T47D (cell line): ENCODE data around the gene ZKSCAN1.

Experiments used
- DNase-seq, 2 experiments: peaks; one replicate each; pipeline versions ENCODE4 v3.0.0 to v3.0.0-alpha.2; 2011 to 2012; ENCODE audit warnings: low read depth in 1 of 2, low spot score in 1 of 2
- JUND ChIP-seq: IDR thresholded peaks from 2 replicates; pipeline ENCODE4 v1.6.1; 2012; ENCODE audit warnings: low read depth
- in situ Hi-C: cut with HindIII; loops from 2 replicates; pipeline ENCODE4 v1.10.0; 2016; ENCODE audit warnings: low sequenced_read_pairs, low pct_unique_long_range_greater_than_20kb

The ZKSCAN1 gene

DNA sequence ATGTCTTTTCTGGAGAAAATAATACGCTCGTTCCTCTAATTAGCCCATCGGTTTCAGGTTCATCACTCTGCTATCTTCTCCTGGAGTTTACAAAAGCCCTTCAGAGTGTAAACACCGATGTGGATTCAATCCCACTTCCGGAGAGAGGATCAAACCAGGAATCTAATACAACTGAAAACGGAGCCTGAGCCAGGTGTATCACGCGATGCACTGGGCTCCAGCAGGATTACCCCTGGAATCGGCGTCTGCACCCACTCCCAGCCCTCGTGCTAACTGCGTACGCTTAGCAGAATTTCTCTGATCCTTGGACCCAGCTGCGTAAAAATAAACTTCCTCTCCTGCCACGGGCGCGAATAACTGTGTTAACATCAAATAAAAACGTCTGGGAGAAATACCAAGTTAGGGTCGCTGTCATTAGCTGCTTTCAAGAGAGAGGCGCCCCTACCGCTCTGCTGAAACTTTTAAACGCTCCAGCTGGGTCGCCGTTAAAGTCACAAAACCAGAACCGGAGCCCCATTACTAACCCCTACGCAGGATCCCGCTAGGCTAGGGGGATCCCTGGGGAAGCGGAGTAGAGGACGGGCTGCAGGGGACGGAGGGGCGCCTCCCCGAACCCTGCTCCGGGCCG lies 65.6 kb downstream of the ZKSCAN1 start:
- no peak for DNase-seq
- no peak for TF ChIP-seq JUND
- in situ Hi-C loops, result no loop called here

DNA sequence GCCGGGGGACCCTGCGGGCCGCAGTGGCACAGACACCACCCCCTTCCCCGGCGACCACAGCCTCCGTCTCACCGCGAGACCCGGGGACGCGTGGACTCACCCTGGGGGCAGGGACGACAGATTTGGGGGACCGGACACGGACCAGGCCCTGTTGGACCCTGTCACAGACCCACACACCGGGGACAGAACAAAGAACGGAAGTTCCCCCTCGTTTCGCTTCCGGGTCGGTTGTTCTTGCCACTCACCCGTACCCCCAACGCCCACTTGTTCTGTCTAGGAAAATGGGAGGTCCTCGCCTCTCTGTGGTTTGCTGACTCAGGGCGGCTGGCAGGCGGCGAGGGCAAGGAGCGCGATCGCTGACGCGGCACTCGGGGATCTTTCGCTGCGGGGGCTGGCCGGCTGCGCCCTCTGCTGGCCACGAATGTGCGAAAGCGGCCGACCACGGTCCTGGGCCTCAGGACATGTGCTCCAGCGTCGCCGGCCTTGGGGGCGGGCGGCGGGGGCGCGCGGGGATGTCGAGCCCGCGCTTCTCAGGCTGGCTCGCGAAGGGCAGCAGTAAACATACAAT lies 66.2 kb downstream of the ZKSCAN1 start, which contains the start of gene ZNF3:
Gene ZNF3, minus strand, starts transcription at position 189 of the 568 bp plus-strand sequence. CDS start 4,366 bp downstream, outside the sequence.
- in situ Hi-C loops, result no loop called here
- TF ChIP-seq JUND, result no peak
- DNase-seq, result peak; percentile 61 to 98

DNA sequence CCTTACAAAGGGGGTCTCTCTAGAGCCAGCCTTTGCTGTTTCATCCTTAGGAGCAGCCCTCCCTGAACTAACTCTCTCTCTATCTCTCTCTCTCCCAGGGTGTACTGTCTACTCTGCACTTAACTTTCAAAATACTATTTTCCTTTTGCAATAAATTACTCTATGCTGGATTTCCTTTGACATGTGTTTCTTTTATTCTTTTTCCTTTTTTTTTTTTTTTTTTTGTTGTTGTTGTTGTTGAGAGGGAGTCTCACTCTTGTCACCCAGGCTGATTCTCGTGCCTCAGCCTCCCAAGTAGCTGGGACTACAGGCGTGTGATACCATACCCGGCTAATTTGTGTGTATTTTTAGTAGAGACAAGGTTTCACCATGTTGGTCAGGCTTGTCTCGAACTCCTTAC lies 67.6 kb downstream of the ZKSCAN1 start:
- no peak for DNase-seq
- in situ Hi-C loops, result no loop called here

DNA sequence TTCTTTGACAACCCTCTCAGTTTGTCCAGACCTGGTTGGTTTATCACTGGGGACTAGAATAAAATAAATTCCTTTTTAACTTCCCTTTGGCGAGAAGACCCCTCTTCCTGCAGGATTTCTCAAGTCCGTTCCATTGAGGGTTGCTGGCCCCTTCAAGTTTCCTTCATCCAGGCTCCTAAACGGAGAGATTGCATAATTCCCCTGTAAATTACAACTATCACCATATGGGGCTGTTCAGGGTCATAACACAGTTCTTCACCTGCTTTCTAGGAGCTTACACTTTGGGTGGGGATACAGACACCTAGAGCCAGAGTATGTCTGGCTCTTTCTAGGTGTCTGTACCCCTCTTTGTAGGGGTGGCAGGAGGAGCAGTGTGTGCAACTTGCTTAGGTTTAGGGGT lies 70.1 kb downstream of the ZKSCAN1 start:
- no peak for DNase-seq
- in situ Hi-C loops, result no loop called here
- no peak for TF ChIP-seq JUND

More for the DNA sequence above, 67.6 kb downstream of the ZKSCAN1 start:
- TF ChIP-seq JUND, result no peak

DNA sequence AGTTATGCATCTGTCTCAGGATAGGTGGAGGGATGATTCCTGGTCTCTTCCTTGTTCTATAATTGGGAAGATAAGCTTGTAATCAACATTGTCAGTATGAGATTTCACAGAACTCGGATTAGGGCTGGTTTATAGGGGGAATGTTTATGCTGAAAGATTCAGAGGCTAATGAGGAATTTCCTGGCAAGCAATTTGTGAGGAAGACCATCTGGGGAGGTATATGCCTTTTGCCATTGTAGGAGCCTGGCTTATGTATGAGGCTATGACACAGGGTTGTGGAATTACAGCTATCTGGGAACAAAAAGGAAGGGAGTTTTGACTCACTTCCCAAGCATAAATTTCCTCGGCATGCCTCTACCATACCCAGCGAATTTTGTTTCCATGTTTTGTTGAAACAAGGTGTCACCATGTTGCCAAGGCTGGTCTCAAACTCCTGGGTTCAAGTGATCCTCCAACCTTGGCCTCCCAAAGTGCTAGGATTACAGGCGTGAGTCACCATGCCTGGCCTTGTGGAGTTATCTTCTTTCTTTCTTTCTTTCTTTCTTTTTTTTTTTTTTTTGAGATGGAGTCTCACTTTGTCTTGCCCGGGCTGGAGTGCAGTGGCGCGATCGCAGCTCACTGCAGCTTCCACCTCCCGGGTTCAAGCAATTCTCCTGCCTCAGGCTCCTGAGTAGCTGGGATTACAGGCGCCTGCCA lies 71.8 kb downstream of the ZKSCAN1 start:
- DNase-seq, result no peak
- in situ Hi-C loops, result no loop called here
- no peak for TF ChIP-seq JUND

DNA sequence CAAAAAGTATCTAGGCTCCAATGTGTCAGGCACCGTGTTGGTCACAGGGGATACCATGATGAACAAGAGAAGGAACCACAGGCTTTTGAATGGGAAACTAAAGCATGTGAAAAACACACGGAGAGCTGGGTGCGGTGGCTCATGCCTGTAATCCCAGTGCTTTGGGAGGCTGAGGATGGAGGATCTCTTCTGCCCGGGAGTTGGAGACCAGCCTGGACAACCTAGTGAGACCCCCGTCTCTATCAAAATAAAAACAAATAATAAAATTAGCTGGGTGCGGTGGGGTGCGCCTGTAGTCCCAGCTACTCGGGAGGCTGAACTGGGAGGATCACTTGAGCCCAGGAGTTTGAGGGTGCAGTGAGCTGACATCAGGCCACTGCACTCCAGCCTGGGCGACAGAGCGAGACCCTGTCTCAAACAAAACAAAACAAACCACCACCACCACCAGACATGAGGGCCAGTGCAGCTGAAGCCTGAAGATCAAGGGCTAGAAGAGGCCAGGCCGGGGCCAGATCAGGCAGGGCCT lies 72.8 kb downstream of the ZKSCAN1 start:
- DNase-seq, result no peak
- in situ Hi-C loops, result no loop called here
- no peak for TF ChIP-seq JUND

DNA sequence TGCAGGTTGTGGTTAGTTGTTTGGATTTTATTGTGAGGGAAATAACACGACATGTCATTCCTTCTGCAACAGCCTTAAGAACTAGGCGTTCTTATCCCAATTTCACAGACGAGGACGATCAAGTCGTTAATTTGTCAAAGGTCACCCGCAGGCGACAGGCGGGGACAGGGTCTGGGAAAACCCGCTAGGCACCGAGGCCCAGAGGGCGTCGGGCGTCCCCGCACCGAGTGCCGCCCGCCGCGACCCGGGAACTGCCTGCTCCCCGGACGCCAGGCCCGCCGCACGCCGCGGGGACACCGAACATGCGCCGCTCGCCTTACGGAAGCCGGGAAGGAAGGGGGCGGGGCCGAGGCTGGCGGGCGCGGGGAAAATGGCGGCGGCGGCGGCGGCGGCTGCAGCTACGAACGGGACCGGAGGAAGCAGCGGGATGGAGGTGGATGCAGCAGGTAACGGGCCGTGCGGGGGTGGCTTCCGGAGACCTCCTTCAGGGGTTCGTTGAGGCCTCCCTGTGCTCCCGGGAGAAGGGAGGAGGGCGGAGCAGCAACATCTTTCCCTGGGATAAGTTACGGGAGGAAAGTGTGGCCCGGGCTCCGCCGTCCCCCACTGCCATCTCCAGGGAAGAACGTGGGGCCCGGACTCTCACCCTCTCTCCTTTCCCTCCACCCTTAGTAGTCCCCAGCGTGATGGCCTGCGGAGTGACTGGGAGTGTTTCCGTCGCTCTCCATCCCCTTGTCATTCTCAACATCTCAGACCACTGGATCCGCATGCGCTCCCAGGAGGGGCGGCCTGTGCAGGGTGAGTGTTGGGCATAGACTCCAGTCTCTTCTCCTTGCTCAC lies 73.4 kb downstream of the ZKSCAN1 start, which contains the start of gene COPS6:
Gene COPS6, plus strand, starts transcription at position 349 of the 837 bp plus-strand sequence. Its CDS starts 22 bp downstream, at position 371.
- peak; percentile 64 to 79 for DNase-seq
- TF ChIP-seq JUND, result no peak

DNA sequence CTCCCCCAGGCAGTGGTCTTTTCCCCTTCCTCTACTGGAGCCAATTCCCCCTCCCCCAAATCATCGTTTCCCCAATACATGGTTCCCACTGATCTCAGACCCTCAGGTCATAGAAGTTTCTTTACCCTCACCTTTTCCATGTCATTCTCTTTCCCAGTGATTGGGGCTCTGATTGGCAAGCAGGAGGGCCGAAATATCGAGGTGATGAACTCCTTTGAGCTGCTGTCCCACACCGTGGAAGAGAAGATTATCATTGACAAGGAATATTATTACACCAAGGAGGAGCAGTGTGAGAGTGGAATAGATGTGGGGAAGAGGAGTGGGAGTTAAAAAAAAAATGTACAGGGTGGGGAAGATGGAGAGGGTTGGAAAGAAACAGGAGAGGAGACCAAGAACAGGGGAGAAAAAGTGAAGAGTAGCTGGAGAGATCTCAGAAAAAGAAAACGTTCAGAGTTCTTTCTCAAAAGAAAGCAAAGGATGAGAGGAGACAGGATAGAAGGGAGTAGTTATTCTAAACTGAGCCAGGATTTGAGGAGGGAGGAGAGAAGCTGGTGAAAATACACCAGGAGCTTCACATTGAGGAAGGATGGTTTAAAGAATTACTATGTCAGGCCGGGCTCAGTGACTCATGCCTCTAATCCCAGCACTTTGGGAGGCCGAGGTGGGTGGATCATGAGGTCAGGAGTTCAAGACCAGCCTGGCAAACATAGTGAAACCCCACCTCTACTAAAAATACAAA lies 74.2 kb downstream of the ZKSCAN1 start:
- DNase-seq, result no peak
- TF ChIP-seq JUND, result no peak
- in situ Hi-C loops, result no loop called here

More for the DNA sequence above, 73.4 kb downstream of the ZKSCAN1 start, which contains the start of gene COPS6:
- in situ Hi-C loops, result no loop called here

DNA sequence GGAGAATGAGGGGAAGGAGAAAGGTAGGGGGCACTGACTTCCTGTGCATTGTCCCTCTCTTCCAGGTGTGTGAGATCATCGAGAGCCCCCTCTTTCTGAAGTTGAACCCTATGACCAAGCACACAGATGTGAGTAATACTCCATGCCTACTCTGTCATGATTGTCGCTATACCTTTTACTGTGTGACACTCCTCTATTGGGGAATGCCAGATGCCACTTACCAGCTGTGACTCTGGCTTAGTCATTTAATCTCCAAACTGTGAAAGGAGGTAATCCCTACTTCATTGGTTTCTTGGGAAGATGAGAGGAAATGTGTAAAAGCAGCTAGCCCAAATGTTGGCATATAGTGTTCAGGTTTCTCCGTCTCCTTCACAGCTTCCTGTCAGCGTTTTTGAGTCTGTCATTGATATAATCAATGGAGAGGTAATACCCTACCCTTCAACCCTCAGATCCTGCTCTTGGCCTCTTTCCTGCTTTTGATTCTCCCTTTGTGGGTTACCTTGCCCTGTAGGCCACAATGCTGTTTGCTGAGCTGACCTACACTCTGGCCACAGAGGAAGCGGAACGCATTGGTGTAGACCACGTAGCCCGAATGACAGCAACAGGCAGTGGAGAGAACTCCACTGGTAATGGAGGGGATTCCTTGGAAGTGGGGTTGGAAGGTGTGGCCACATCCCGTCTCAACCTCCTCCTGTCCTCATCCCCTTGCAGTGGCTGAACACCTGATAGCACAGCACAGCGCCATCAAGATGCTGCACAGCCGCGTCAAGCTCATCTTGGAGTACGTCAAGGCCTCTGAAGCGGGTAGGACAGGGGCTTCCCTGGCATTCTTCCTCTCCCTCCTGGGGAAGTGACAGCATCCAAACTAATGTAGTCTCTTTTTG lies 75.4 kb downstream of the ZKSCAN1 start:
- in situ Hi-C loops, result no loop called here
- DNase-seq, result no peak
- no peak for TF ChIP-seq JUND
